ENCODE results near the gene TBL1XR1. TPM values are rescaled to one million over a fixed set of nuclear protein-coding genes. Genes with fewer than 3 reads are reported as not detected.
A peak's percentile ranks its signal among the peaks of the same experiment; 100 is the strongest.

TBL1XR1 gene
- total RNA-seq, 1 donor from 2014 or later = 372 TPM

- TF ChIP-seq, protein P1, sequence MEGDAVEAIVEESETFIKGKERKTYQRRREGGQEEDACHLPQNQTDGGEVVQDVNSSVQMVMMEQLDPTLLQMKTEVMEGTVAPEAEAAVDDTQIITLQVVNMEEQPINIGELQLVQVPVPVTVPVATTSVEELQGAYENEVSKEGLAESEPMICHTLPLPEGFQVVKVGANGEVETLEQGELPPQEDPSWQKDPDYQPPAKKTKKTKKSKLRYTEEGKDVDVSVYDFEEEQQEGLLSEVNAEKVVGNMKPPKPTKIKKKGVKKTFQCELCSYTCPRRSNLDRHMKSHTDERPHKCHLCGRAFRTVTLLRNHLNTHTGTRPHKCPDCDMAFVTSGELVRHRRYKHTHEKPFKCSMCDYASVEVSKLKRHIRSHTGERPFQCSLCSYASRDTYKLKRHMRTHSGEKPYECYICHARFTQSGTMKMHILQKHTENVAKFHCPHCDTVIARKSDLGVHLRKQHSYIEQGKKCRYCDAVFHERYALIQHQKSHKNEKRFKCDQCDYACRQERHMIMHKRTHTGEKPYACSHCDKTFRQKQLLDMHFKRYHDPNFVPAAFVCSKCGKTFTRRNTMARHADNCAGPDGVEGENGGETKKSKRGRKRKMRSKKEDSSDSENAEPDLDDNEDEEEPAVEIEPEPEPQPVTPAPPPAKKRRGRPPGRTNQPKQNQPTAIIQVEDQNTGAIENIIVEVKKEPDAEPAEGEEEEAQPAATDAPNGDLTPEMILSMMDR (IDR thresholded peaks at IDR 0.05) = no peak
- no peak for DNase-seq (ENCODE audit: low spot score)
Observed at GRCh38 chr3:177201700-177202397, 4.6 kb upstream of the TBL1XR1 start.

GRCh38 chr3:177199206-177199760, 2.0 kb upstream of the TBL1XR1 start:
- no peaks in the 10 kb centered on the region for H3K9me3 Mint-ChIP-seq (ENCODE audit: low read depth)
- TF ChIP-seq, protein P1 (IDR thresholded peaks at IDR 0.05) = no peak
- H3K36me3 Mint-ChIP-seq (ENCODE audit: low read depth) = peaks cover 2% of the 10 kb centered on the region
- no peak for DNase-seq (ENCODE audit: low spot score)
- H3K4me3 Mint-ChIP-seq (ENCODE audit: unreplicated experiment) = no peak overlapping the region
- H3K4me1 Mint-ChIP-seq (ENCODE audit: low read depth) = peaks cover 36% of the 10 kb centered on the region
- no peaks in the 10 kb centered on the region for H3K27me3 Mint-ChIP-seq (ENCODE audit: low read depth)
- no peak overlapping the region for H3K27ac Mint-ChIP-seq (ENCODE audit: unreplicated experiment)

More at GRCh38 chr3:177201700-177202397, 4.6 kb upstream of the TBL1XR1 start:
- Mint-ChIP-seq H3K27me3 (ENCODE audit: low read depth) (no peaks in the 10 kb centered on the region), H3K4me1 (ENCODE audit: low read depth) (peaks cover 27% of the 10 kb centered on the region), H3K4me3 (ENCODE audit: unreplicated experiment) (no peak overlapping the region), H3K27ac (ENCODE audit: unreplicated experiment) (peak overlapping the region; percentile 14), H3K36me3 (ENCODE audit: low read depth) (no peaks in the 10 kb centered on the region), H3K9me3 (ENCODE audit: low read depth) (no peaks in the 10 kb centered on the region)

DNA sequence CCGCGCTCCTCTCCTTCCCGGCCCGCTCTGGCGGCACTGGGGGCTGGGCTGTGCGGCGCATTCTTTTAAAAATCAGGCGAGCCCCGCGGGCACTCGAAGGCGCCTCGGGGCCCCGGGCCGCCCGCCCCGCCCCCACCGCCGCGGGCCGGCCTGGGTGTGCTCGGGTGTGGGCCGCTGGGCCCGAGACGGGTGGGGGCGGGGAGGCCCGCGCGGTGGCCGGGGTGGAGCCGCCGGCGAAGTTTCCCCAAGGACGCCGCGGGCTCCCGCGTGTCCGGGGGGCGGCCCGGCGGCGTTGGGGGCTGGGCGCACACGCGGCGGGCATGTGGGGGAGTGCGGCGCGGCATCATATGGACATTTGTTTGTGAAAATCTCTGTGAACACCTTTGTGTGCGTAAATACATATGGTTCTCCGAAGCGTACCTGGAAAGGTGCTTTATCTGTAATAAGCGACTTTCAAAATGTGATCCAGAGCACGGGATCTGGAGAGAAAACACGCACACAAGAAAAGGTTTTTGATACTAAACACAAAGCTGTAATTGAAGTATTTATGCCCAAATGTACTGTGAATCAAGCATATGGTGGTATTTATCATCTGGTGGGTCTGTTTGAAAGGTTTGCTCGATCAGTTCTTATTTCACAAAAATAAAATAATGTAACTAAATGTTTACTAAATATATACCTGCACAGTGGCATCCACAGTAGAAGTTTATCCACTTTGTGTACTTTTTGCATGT, 612 bp upstream of the TBL1XR1 start:
- H3K9me3 Mint-ChIP-seq (ENCODE audit: low read depth) = no peaks in the 10 kb centered on the region
- H3K4me1 Mint-ChIP-seq (ENCODE audit: low read depth) = peaks cover 48% of the 10 kb centered on the region
- TF ChIP-seq, protein P1 (IDR thresholded peaks at IDR 0.05) = no peak
- peaks cover 2% of the 10 kb centered on the region for H3K36me3 Mint-ChIP-seq (ENCODE audit: low read depth)
- DNase-seq (ENCODE audit: low spot score) = no peak
- H3K27me3 Mint-ChIP-seq (ENCODE audit: low read depth) = no peaks in the 10 kb centered on the region
- H3K27ac Mint-ChIP-seq (ENCODE audit: unreplicated experiment) = peak overlapping the region; percentile 80
- H3K4me3 Mint-ChIP-seq (ENCODE audit: unreplicated experiment) = peak overlapping the region; percentile 45

DNA sequence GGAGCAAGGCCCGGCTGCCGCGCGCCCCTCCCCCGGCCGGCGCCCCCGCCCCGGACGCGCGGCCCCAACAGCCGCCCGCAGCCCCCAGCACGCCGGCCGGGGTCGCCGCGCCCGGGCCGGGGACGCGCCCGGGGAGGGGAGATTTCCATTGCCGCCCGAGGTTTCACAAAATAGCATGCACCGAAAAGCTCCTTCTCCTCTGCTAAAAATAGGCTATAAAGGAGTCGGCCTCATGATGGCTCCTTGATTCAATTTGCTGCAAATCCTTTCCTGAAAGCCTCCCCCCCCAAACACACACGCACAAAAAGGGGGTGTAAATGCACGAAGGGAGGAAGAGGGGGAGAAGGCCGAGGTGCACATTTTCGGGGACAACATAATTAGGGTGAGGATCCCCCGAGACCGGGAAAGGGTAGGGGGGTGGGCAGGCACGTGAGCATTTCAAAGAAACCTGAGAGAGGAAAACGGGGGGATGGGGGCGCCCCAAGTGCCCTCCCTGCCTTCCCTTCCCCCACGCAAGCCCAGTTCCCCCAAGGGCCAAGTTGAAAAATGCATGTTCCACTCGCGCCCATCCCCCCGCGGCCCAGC, 734 bp downstream of the TBL1XR1 start:
- peak overlapping the region; percentile 96 for H3K27ac Mint-ChIP-seq (ENCODE audit: unreplicated experiment)
- peak overlapping the region; percentile 97 for H3K4me3 Mint-ChIP-seq (ENCODE audit: unreplicated experiment)
- no peak for DNase-seq (ENCODE audit: low spot score)
- H3K36me3 Mint-ChIP-seq (ENCODE audit: low read depth) = peaks cover 4% of the 10 kb centered on the region
- H3K4me1 Mint-ChIP-seq (ENCODE audit: low read depth) = peaks cover 54% of the 10 kb centered on the region
- H3K9me3 Mint-ChIP-seq (ENCODE audit: low read depth) = no peaks in the 10 kb centered on the region
- TF ChIP-seq, protein P1 (IDR thresholded peaks at IDR 0.05) = no peak
- no peaks in the 10 kb centered on the region for H3K27me3 Mint-ChIP-seq (ENCODE audit: low read depth)

DNA sequence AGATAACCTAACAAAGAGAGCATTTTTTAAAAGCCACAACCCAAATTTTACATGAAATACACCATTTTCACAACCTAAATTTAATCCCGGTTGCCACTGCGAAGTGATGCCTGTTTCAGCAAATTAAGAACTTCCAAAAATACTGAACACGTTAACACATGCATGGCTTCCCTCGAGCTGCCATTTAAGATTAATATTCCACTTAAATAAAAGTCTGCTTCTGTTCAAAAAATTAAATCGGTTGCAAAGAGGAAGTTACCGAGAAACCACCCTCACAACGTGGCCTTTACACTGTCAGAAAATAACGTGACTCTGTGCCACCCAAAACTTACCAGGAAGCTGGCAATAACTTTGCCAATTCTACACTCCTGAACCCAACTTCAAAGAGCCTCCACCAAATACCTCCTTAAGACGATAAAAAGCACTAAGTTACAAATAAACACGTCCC, 1.2 kb downstream of the TBL1XR1 start:
- Mint-ChIP-seq H3K4me3 (ENCODE audit: unreplicated experiment) (peak overlapping the region; percentile 97), H3K27me3 (ENCODE audit: low read depth) (no peaks in the 10 kb centered on the region), H3K9me3 (ENCODE audit: low read depth) (no peaks in the 10 kb centered on the region), H3K36me3 (ENCODE audit: low read depth) (peaks cover 5% of the 10 kb centered on the region), H3K4me1 (ENCODE audit: low read depth) (peaks cover 58% of the 10 kb centered on the region), H3K27ac (ENCODE audit: unreplicated experiment) (peak overlapping the region; percentile 96)
- TF ChIP-seq, protein P1 (IDR thresholded peaks at IDR 0.05) = no peak
- DNase-seq (ENCODE audit: low spot score) = no peak
